Activated CD4-positive, alpha-beta T cell treated with anti-CD3 and anti-CD28 coated beads, Interleukin-2, amount 10 ng/mL, durations not matched to agents 24 days and 14 days (primary cell): ENCODE data around the gene OR2Y1. TPM values are rescaled to one million over a fixed set of nuclear protein-coding genes. Genes with fewer than 3 reads are reported as not detected.
"Not testable (repeated sequence)": the region's sequence is repeated elsewhere in the genome, so short reads cannot be mapped to it uniquely, and the experiment has no call there.

Experiments
- DNase-seq: peaks from one replicate; pipeline ENCODE4 v3.0.0; 2022
- H3K27ac Mint-ChIP-seq: one replicate; pipeline ENCODE4 v1.8.0; 2022; ENCODE audit warnings: mild to moderate bottlenecking, mixed read lengths
- H3K27me3 Mint-ChIP-seq: one replicate; pipeline ENCODE4 v1.8.0; 2022; ENCODE audit warnings: mixed read lengths
- H3K36me3 Mint-ChIP-seq: one replicate; pipeline ENCODE4 v1.8.0; 2022; ENCODE audit warnings: low read depth, mild to moderate bottlenecking, mixed read lengths
- H3K4me1 Mint-ChIP-seq: one replicate; pipeline ENCODE4 v1.8.0; 2021; ENCODE audit warnings: mixed read lengths
- H3K4me3 Mint-ChIP-seq: one replicate; pipeline ENCODE4 v1.8.0; 2022; ENCODE audit warnings: mild to moderate bottlenecking, moderate library complexity, mixed read lengths
- H3K9me3 Mint-ChIP-seq: one replicate; pipeline ENCODE4 v1.8.0; 2021; ENCODE audit warnings: mixed read lengths
- intact Hi-C: fragments of 100-400 bp; cut with micrococcal nuclease; formaldehyde crosslinking; loops from one replicate; pipeline ENCODE4 v1.15.1; 2023
- total RNA-seq: library from RNA; stranded (reverse); gene quantifications from 2 replicates; pipeline ENCODE4 v1.2.3, GENCODE V29; 2022

OR2Y1 gene
- total RNA-seq, 1 donor from 2014 or later, result not detected

GRCh38 chr5:180777475-180777874, 37.6 kb upstream of the OR2Y1 start:
- no peak overlapping the region for H3K4me3 Mint-ChIP-seq
- peaks cover 12% of the 10 kb centered on the region for H3K27me3 Mint-ChIP-seq
- no peaks in the 10 kb centered on the region for H3K4me1 Mint-ChIP-seq
- H3K9me3 Mint-ChIP-seq, result no peaks in the 10 kb centered on the region
- DNase-seq, result peak; percentile 50
- no peaks in the 10 kb centered on the region for H3K36me3 Mint-ChIP-seq
- intact Hi-C loops, result no loop called here
- H3K27ac Mint-ChIP-seq, result no peak overlapping the region

- intact Hi-C loops, result no loop called here
- Mint-ChIP-seq H3K36me3 (no peaks in the 10 kb centered on the region), H3K4me3 (no peak overlapping the region), H3K9me3 (no peaks in the 10 kb centered on the region), H3K27ac (no peak overlapping the region), H3K27me3 (peaks cover 12% of the 10 kb centered on the region), H3K4me1 (no peaks in the 10 kb centered on the region)
- no peak for DNase-seq
These were observed 36.5 kb upstream of the OR2Y1 start for GRCh38 chr5:180776376-180776775.

GRCh38 chr5:180775624-180776023, 35.8 kb upstream of the OR2Y1 start:
- no peak overlapping the region for H3K4me3 Mint-ChIP-seq
- H3K27me3 Mint-ChIP-seq, result peaks cover 12% of the 10 kb centered on the region

GRCh38 chr5:180771839-180772238, 32.0 kb upstream of the OR2Y1 start:
- peaks cover 15% of the 10 kb centered on the region for H3K27me3 Mint-ChIP-seq
- no peak overlapping the region for H3K4me3 Mint-ChIP-seq
- DNase-seq, result no peak
- H3K9me3 Mint-ChIP-seq, result peaks cover 3% of the 10 kb centered on the region
- H3K36me3 Mint-ChIP-seq, result no peaks in the 10 kb centered on the region
- no peaks in the 10 kb centered on the region for H3K4me1 Mint-ChIP-seq
- intact Hi-C loops, result no loop called here
- no peak overlapping the region for H3K27ac Mint-ChIP-seq

More at GRCh38 chr5:180775624-180776023, 35.8 kb upstream of the OR2Y1 start:
- no peaks in the 10 kb centered on the region for H3K36me3 Mint-ChIP-seq
- no peaks in the 10 kb centered on the region for H3K4me1 Mint-ChIP-seq
- H3K27ac Mint-ChIP-seq, result no peak overlapping the region
- H3K9me3 Mint-ChIP-seq, result no peaks in the 10 kb centered on the region
- DNase-seq, result peak; percentile 51
- intact Hi-C loops, result no loop called here

GRCh38 chr5:180769821-180770220, 30.0 kb upstream of the OR2Y1 start:
- DNase-seq, result no peak
- H3K9me3 Mint-ChIP-seq, result peaks cover 3% of the 10 kb centered on the region
- peaks cover 16% of the 10 kb centered on the region for H3K27me3 Mint-ChIP-seq
- no peaks in the 10 kb centered on the region for H3K36me3 Mint-ChIP-seq
- H3K27ac Mint-ChIP-seq, result no peak overlapping the region
- H3K4me1 Mint-ChIP-seq, result no peaks in the 10 kb centered on the region
- no peak overlapping the region for H3K4me3 Mint-ChIP-seq
- intact Hi-C loops, result no loop called here

- no peak overlapping the region for H3K4me3 Mint-ChIP-seq
- H3K36me3 Mint-ChIP-seq, result no peaks in the 10 kb centered on the region
- no peak for DNase-seq
- H3K27ac Mint-ChIP-seq, result no peak overlapping the region
- H3K27me3 Mint-ChIP-seq, result peaks cover 13% of the 10 kb centered on the region
- H3K9me3 Mint-ChIP-seq, result peaks cover 19% of the 10 kb centered on the region
- H3K4me1 Mint-ChIP-seq, result no peaks in the 10 kb centered on the region
- intact Hi-C loops, result no loop called here
These were observed 15.7 kb upstream of the OR2Y1 start for GRCh38 chr5:180755601-180756000.

GRCh38 chr5:180744253-180744652, 4.4 kb upstream of the OR2Y1 start:
- no peaks in the 10 kb centered on the region for H3K36me3 Mint-ChIP-seq
- intact Hi-C loops, result no loop called here
- H3K9me3 Mint-ChIP-seq, result no peaks in the 10 kb centered on the region
- peaks cover 10% of the 10 kb centered on the region for H3K27me3 Mint-ChIP-seq
- no peak overlapping the region for H3K4me3 Mint-ChIP-seq
- DNase-seq, result no peak
- no peak overlapping the region for H3K27ac Mint-ChIP-seq
- H3K4me1 Mint-ChIP-seq, result no peaks in the 10 kb centered on the region

- H3K4me1 Mint-ChIP-seq, result no peaks in the 10 kb centered on the region
- H3K4me3 Mint-ChIP-seq, result no peak overlapping the region
- H3K36me3 Mint-ChIP-seq, result no peaks in the 10 kb centered on the region
- intact Hi-C loops, result no loop called here
- peaks cover 4% of the 10 kb centered on the region for H3K27me3 Mint-ChIP-seq
- no peaks in the 10 kb centered on the region for H3K9me3 Mint-ChIP-seq
- no peak overlapping the region for H3K27ac Mint-ChIP-seq
- no peak for DNase-seq
These were observed 2.9 kb upstream of the OR2Y1 start for GRCh38 chr5:180742727-180743126.

GRCh38 chr5:180740953-180741352, 1.1 kb upstream of the OR2Y1 start:
- H3K4me3 Mint-ChIP-seq, H3K4me1 Mint-ChIP-seq, H3K27me3 Mint-ChIP-seq, H3K9me3 Mint-ChIP-seq, H3K27ac Mint-ChIP-seq, intact Hi-C loops, H3K36me3 Mint-ChIP-seq, DNase-seq: not testable (repeated sequence)

GRCh38 chr5:180739271-180739670, 587 bp downstream of the OR2Y1 start:
- no peak overlapping the region for H3K27ac Mint-ChIP-seq
- no peaks in the 10 kb centered on the region for H3K9me3 Mint-ChIP-seq
- intact Hi-C loops, result no loop called here
- peaks cover 10% of the 10 kb centered on the region for H3K27me3 Mint-ChIP-seq
- no peak for DNase-seq
- H3K4me3 Mint-ChIP-seq, result no peak overlapping the region
- H3K4me1 Mint-ChIP-seq, result no peaks in the 10 kb centered on the region
- H3K36me3 Mint-ChIP-seq, result no peaks in the 10 kb centered on the region

GRCh38 chr5:180736536-180736935, 3.3 kb downstream of the OR2Y1 start:
- intact Hi-C loops, result no loop called here
- DNase-seq, result no peak
- Mint-ChIP-seq H3K27me3 (peaks cover 15% of the 10 kb centered on the region), H3K27ac (no peak overlapping the region), H3K4me3 (no peak overlapping the region), H3K9me3 (no peaks in the 10 kb centered on the region), H3K4me1 (no peaks in the 10 kb centered on the region), H3K36me3 (no peaks in the 10 kb centered on the region)

- Mint-ChIP-seq H3K4me1 (peaks cover 7% of the 10 kb centered on the region), H3K27ac (no peak overlapping the region)
- intact Hi-C loops, result no loop called here
These were observed 14.9 kb downstream of the OR2Y1 start for GRCh38 chr5:180724944-180725343.

GRCh38 chr5:180723936-180724335, 15.9 kb downstream of the OR2Y1 start:
- intact Hi-C loops, result no loop called here
- H3K4me1 Mint-ChIP-seq, result peaks cover 8% of the 10 kb centered on the region

More at GRCh38 chr5:180724944-180725343, 14.9 kb downstream of the OR2Y1 start:
- no peak for DNase-seq
- Mint-ChIP-seq H3K9me3 (no peaks in the 10 kb centered on the region), H3K36me3 (no peaks in the 10 kb centered on the region), H3K27me3 (peaks cover 17% of the 10 kb centered on the region), H3K4me3 (no peak overlapping the region)

GRCh38 chr5:180720486-180720885, 19.4 kb downstream of the OR2Y1 start:
- Mint-ChIP-seq H3K27ac (no peak overlapping the region), H3K4me3 (no peak overlapping the region), H3K36me3 (no peaks in the 10 kb centered on the region), H3K9me3 (no peaks in the 10 kb centered on the region), H3K27me3 (peaks cover 13% of the 10 kb centered on the region), H3K4me1 (peaks cover 15% of the 10 kb centered on the region)
- intact Hi-C loops, result no loop called here
- DNase-seq, result no peak

More at GRCh38 chr5:180723936-180724335, 15.9 kb downstream of the OR2Y1 start:
- Mint-ChIP-seq H3K27ac (no peak overlapping the region), H3K36me3 (no peaks in the 10 kb centered on the region), H3K4me3 (no peak overlapping the region), H3K27me3 (peaks cover 17% of the 10 kb centered on the region), H3K9me3 (no peaks in the 10 kb centered on the region)
- no peak for DNase-seq

GRCh38 chr5:180719781-180720180, 20.1 kb downstream of the OR2Y1 start:
- Mint-ChIP-seq H3K27ac (no peak overlapping the region), H3K9me3 (no peaks in the 10 kb centered on the region), H3K4me3 (no peak overlapping the region), H3K36me3 (no peaks in the 10 kb centered on the region), H3K4me1 (peaks cover 15% of the 10 kb centered on the region), H3K27me3 (peaks cover 16% of the 10 kb centered on the region)
- DNase-seq, result no peak
- intact Hi-C loops, result loop anchor here (5.0 kb wide), 1 partner anchor 47 kb away; no protein-coding TSS in a partner anchor
